C4-2B (cell line): ENCODE data around the gene ADAM10.

Experiments used
- CTCF ChIP-seq: fragments of 450-650 bp; conservative IDR thresholded peaks from 2 replicates; pipeline ENCODE4 v1.5.1; 2017; ENCODE audit warnings: mild to moderate bottlenecking
- ZFX ChIP-seq: fragments of 450-650 bp; IDR thresholded peaks from 2 replicates; pipeline ENCODE4 v1.6.1; 2017

- TF ChIP-seq CTCF, result no peak
- no peak for TF ChIP-seq ZFX
These were observed 45.2 kb downstream of the ADAM10 start for GRCh38 chr15:58704155-58704865.
